Parathyroid adenoma (tissue), 2 donors: Measurements from ENCODE around the gene TKTL2.
A peak's percentile ranks its signal among the peaks of the same experiment; 100 is the strongest.
"Not testable (repeated sequence)": the region's sequence is repeated elsewhere in the genome, so short reads cannot be mapped to it uniquely, and the experiment has no call there.

ENCODE experiments used
- H2AFZ ChIP-seq: fragments of 300-600 bp; sonication (generic); one replicate; pipeline ENCODE4 v1.7.0; 2017; ENCODE audit warnings: antibody characterized with exemption, mild to moderate bottlenecking
- H3K27ac ChIP-seq: fragments of 300-600 bp; sonication (generic); one replicate; pipeline ENCODE4 v1.7.0; 2017
- H3K27me3 ChIP-seq: fragments of 300-600 bp; sonication (generic); one replicate; pipeline ENCODE4 v1.7.0; 2017; ENCODE audit warnings: low read length; ENCODE audit not compliant: control insufficient read depth, insufficient read depth
- H3K36me3 ChIP-seq: fragments of 300-600 bp; sonication (generic); one replicate; pipeline ENCODE4 v1.7.0; 2017; ENCODE audit warnings: low read length; ENCODE audit not compliant: control insufficient read depth, insufficient read depth
- H3K4me1 ChIP-seq: fragments of 300-600 bp; sonication (generic); one replicate; pipeline ENCODE4 v1.7.0; 2017; ENCODE audit warnings: control low read depth
- H3K4me2 ChIP-seq: fragments of 300-600 bp; sonication (generic); one replicate; pipeline ENCODE4 v1.7.0; 2017; ENCODE audit warnings: low read length
- H3K4me3 ChIP-seq: fragments of 300-600 bp; sonication (generic); one replicate; pipeline ENCODE4 v1.7.0; 2017; ENCODE audit warnings: low read depth, low read length
- H3K79me2 ChIP-seq: fragments of 300-600 bp; sonication (generic); one replicate; pipeline ENCODE4 v1.7.0; 2017; ENCODE audit warnings: control low read depth
- H3K9ac ChIP-seq: fragments of 300-600 bp; sonication (generic); one replicate; pipeline ENCODE4 v1.7.0; 2017; ENCODE audit warnings: mild to moderate bottlenecking
- H3K9me3 ChIP-seq: fragments of 300-600 bp; sonication (generic); one replicate; pipeline ENCODE4 v1.7.0; 2017; ENCODE audit warnings: low read length; ENCODE audit not compliant: control insufficient read depth
- TF ChIP-seq, protein P1 (sequence below): fragments of 300-600 bp; sonication (generic); IDR thresholded peaks from one replicate; pipeline ENCODE4 v1.7.0; 2017; ENCODE audit warnings: antibody characterized with exemption, mild to moderate bottlenecking
- donor health status: primary hyperparathyroidism.

TKTL2 gene

DNA sequence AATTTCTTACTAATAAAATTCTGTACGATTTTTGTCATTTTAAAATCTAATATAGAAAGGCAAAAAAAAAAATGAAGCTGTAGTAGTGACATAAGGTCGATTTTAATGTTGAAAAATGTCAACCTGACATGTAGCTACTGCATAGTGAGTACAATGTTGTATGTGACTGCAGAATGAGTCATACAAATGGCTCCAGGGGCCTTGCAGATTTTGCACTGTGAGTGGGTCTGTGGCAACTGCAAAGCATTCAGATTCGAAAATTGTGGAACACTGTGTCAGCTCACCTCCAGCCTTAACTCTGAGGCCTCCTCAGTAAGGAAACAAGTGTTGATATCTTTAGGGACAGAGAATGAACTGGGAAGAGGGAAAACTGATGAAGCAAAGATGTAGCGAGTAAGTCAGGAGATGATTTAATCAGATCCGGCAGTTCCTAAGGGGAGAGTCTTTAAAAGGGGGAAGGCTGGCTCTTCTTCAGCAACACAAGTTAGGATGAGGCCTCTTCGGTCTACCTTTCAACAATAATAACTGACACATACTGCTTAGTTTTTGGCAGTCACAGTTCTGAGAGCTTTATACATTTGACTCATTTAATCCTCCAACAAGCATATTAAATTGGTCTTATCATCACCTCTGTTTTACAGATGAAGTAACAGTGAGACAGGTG is 24.9 kb downstream of the TKTL2 start:
- Histone ChIP-seq H3K27ac (no peak overlapping the region), H3K4me2 (no peak overlapping the region), H3K4me1 (no peaks in the 10 kb centered on the region), H3K4me3 (no peak overlapping the region), H3K36me3 (peaks cover 5% of the 10 kb centered on the region), H3K79me2 (no peaks in the 10 kb centered on the region), H3K9ac (no peak overlapping the region), H3K27me3 (no peaks in the 10 kb centered on the region), H2AFZ (peak overlapping the region; percentile 28), H3K9me3 (no peaks in the 10 kb centered on the region)
- TF ChIP-seq, protein P1, sequence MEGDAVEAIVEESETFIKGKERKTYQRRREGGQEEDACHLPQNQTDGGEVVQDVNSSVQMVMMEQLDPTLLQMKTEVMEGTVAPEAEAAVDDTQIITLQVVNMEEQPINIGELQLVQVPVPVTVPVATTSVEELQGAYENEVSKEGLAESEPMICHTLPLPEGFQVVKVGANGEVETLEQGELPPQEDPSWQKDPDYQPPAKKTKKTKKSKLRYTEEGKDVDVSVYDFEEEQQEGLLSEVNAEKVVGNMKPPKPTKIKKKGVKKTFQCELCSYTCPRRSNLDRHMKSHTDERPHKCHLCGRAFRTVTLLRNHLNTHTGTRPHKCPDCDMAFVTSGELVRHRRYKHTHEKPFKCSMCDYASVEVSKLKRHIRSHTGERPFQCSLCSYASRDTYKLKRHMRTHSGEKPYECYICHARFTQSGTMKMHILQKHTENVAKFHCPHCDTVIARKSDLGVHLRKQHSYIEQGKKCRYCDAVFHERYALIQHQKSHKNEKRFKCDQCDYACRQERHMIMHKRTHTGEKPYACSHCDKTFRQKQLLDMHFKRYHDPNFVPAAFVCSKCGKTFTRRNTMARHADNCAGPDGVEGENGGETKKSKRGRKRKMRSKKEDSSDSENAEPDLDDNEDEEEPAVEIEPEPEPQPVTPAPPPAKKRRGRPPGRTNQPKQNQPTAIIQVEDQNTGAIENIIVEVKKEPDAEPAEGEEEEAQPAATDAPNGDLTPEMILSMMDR, result no peak

DNA sequence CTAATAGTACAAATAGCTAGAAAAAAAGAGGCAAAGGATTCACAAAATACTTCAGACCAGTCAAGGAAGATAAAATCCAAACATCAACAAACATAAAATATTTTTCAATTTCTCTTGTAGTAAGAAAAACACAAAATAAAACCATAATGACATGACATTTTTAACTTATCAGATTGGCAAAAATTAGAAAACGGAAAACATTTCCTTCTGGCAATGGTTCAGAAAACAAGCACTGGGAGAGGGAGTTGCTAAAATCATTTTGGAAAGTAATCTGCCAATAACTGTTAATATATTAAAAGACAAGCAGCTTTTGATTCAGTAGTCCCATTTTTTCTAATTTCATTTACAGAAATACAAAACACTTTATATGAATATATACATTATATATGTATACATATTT is 26.1 kb downstream of the TKTL2 start:
- Histone ChIP-seq H3K4me3 (no peak overlapping the region), H2AFZ (no peak overlapping the region), H3K9ac (no peak overlapping the region), H3K9me3 (no peaks in the 10 kb centered on the region), H3K27ac (no peak overlapping the region), H3K79me2 (no peaks in the 10 kb centered on the region), H3K27me3 (no peaks in the 10 kb centered on the region), H3K4me2 (no peak overlapping the region), H3K4me1 (no peaks in the 10 kb centered on the region), H3K36me3 (peaks cover 5% of the 10 kb centered on the region)
- TF ChIP-seq, protein P1, result no peak

DNA sequence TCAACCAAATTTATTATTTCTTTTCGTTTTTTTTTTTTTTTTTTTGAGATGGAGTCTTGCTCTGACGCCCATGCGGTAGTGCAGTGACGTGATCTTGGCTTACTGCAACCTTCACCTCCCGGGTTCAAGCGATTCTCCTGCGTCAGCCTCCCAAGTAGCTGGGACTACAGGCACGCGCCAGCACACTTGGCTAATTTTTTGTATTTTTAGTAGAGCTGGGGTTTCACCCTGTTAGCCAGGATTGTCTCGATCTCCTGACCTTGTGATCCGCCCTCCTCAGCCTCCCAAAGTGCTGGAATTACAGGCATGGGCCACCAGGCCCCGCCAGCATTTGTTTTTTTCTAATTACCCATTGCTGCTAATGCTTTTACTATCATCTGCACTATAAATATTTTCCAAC is 26.5 kb downstream of the TKTL2 start:
- not testable (repeated sequence) for H3K4me1 ChIP-seq, H3K27ac ChIP-seq, H3K27me3 ChIP-seq, H2AFZ ChIP-seq, H3K36me3 ChIP-seq, H3K4me3 ChIP-seq, H3K9ac ChIP-seq, H3K79me2 ChIP-seq, H3K9me3 ChIP-seq, H3K4me2 ChIP-seq

DNA sequence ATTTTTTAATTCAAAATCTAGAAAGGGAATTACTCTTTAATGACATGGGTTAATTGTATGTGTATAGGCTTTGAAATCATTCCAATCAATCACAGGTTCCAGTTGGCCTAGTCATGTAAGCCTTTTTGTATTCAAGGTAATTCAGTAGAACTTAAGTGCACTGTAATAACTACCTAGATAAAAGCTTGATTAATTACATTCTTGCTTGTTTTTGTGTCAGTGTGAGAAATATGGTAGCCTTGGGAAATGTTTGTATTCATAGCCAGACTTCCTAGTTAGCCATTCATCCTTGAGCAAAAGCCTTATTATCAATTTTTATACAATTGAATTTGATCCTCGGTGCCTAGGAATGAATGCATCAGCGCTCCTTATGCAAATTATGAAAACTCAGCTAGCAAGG is 33.5 kb downstream of the TKTL2 start:
- Histone ChIP-seq H3K4me2 (no peak overlapping the region), H3K9me3 (no peaks in the 10 kb centered on the region), H3K79me2 (no peaks in the 10 kb centered on the region), H3K4me1 (no peaks in the 10 kb centered on the region), H3K9ac (no peak overlapping the region), H3K27ac (no peak overlapping the region), H3K27me3 (no peaks in the 10 kb centered on the region), H3K36me3 (peaks cover 5% of the 10 kb centered on the region), H3K4me3 (no peak overlapping the region), H2AFZ (no peak overlapping the region)
- TF ChIP-seq, protein P1, result no peak
